CD14-positive monocyte (primary cell): ENCODE results near the gene C4orf54. TPM values are rescaled to one million over a fixed set of nuclear protein-coding genes. Genes with fewer than 3 reads are reported as not detected.

Experiments used
- DNase-seq, 3 donors: peaks; one replicate each; pipeline ENCODE4 v3.0.0-alpha.2; 2011 to 2022
- H2AFZ ChIP-seq: 2 replicates; pipeline ENCODE4 v1.6.0; 2012; ENCODE audit warnings: mild to moderate bottlenecking, low read depth, low read length, inconsistent platforms; ENCODE audit not compliant: insufficient read depth, poor library complexity, severe bottlenecking
- H3K27ac ChIP-seq, 2 donors: 1 replicate in 1 of 2; 2 replicates in 1 of 2; pipeline ENCODE4 v1.5.1; 2012 to 2013; ENCODE audit warnings: low read length in 2 of 2, control low read depth in 1 of 2, inconsistent platforms in 1 of 2, low read depth in 1 of 2, mild to moderate bottlenecking in 1 of 2
- H3K27me3 ChIP-seq, 2 donors: one replicate each; pipeline versions ENCODE4 v1.6.0 to v1.6.1; 2011 to 2013; ENCODE audit warnings: low read length in 2 of 2; ENCODE audit not compliant: control insufficient read depth in 2 of 2, insufficient read depth in 2 of 2
- H3K36me3 ChIP-seq, 2 donors: replicated peaks in 1 of 2; 1 replicate in 1 of 2; 2 replicates in 1 of 2; pipeline versions ENCODE4 v1.5.1 to v1.6.1; 2012 to 2013; ENCODE audit warnings: low read length in 2 of 2, control low read depth in 1 of 2, inconsistent platforms in 1 of 2, mild to moderate bottlenecking in 1 of 2; ENCODE audit not compliant: insufficient read depth in 2 of 2, control insufficient read depth in 1 of 2
- H3K4me1 ChIP-seq, 2 donors: 1 replicate in 1 of 2; 2 replicates in 1 of 2; pipeline versions ENCODE4 v1.5.1 to v1.6.1; 2012 to 2013; ENCODE audit warnings: low read length in 2 of 2, control low read depth in 1 of 2, inconsistent platforms in 1 of 2, mild to moderate bottlenecking in 1 of 2, moderate library complexity in 1 of 2; ENCODE audit not compliant: insufficient read depth in 2 of 2, control insufficient read depth in 1 of 2
- H3K4me2 ChIP-seq: replicated peaks from 2 replicates; pipeline ENCODE3; 2012; ENCODE audit warnings: low read length, moderate library complexity, mild to moderate bottlenecking; ENCODE audit not compliant: poor library complexity, severe bottlenecking; ENCODE audit errors: extremely low read depth
- H3K4me3 ChIP-seq, 3 experiments: fragments of 200-600 bp in 1 of 3; sonication (generic) in 1 of 3; replicated peaks in 1 of 3; 1 replicate in 2 of 3; 2 replicates in 1 of 3; pipeline ENCODE4 v1.5.1; 2011 to 2013; ENCODE audit warnings: low read length in 3 of 3, mild to moderate bottlenecking in 3 of 3, control low read depth in 2 of 3, low read depth in 2 of 3, inconsistent platforms in 1 of 3, moderate library complexity in 1 of 3
- H3K79me2 ChIP-seq: 2 replicates; pipeline ENCODE4 v1.6.0; 2012; ENCODE audit warnings: mild to moderate bottlenecking, control low read depth, inconsistent platforms, low read length, moderate library complexity; ENCODE audit not compliant: insufficient read depth
- H3K9ac ChIP-seq: 2 replicates; pipeline ENCODE4 v1.6.0; 2017; ENCODE audit warnings: low read length, mild to moderate bottlenecking; ENCODE audit not compliant: insufficient read depth, poor library complexity, severe bottlenecking
- H3K9me3 ChIP-seq, 2 donors: replicated peaks in 1 of 2; 1 replicate in 1 of 2; 2 replicates in 1 of 2; pipeline versions ENCODE4 v1.5.1 to v1.6.1; 2012 to 2013; ENCODE audit warnings: low read length in 2 of 2, control low read depth in 1 of 2; ENCODE audit not compliant: control insufficient read depth in 1 of 2, insufficient read depth in 1 of 2
- H4K20me1 ChIP-seq: 2 replicates; pipeline ENCODE4 v1.6.0; 2012; ENCODE audit warnings: mild to moderate bottlenecking, low read length, control low read depth, moderate library complexity; ENCODE audit not compliant: insufficient read depth
- H3K27ac Mint-ChIP-seq, 7 donors: one replicate each; pipeline ENCODE4 v1.8.0; 2020; ENCODE audit warnings: mild to moderate bottlenecking in 7 of 7, mixed read lengths in 7 of 7, moderate library complexity in 6 of 7, inconsistent platforms in 2 of 7
- H3K27me3 Mint-ChIP-seq, 3 donors: one replicate each; pipeline ENCODE4 v1.8.0; 2021 to 2022; ENCODE audit warnings: low read depth in 3 of 3, mild to moderate bottlenecking in 3 of 3, mixed read lengths in 3 of 3, moderate library complexity in 3 of 3, inconsistent platforms in 1 of 3
- H3K36me3 Mint-ChIP-seq, 2 donors: one replicate each; pipeline ENCODE4 v1.8.0; 2020; ENCODE audit warnings: mixed read lengths in 2 of 2, inconsistent platforms in 1 of 2, mild to moderate bottlenecking in 1 of 2
- H3K4me1 Mint-ChIP-seq: one replicate; pipeline ENCODE4 v1.8.0; 2020; ENCODE audit warnings: mild to moderate bottlenecking, mixed read lengths
- H3K4me3 Mint-ChIP-seq, 2 donors: one replicate each; pipeline ENCODE4 v1.8.0; 2020; ENCODE audit warnings: mild to moderate bottlenecking in 2 of 2, mixed read lengths in 2 of 2, moderate library complexity in 1 of 2
- H3K9me3 Mint-ChIP-seq, 7 donors: one replicate each; pipeline ENCODE4 v1.8.0; 2020 to 2022; ENCODE audit warnings: mixed read lengths in 7 of 7, mild to moderate bottlenecking in 6 of 7, moderate library complexity in 6 of 7, inconsistent platforms in 2 of 7
- WGBS: methylation state at CpG from one replicate; pipeline ENCODE4 v1.1.5; 2013; ENCODE audit warnings: missing lambda C conversion rate; ENCODE audit not compliant: insufficient coverage; 5-methylcytosine and 5-hydroxymethylcytosine counted together
- intact Hi-C, 2 donors: fragments of 100-400 bp; cut with micrococcal nuclease; formaldehyde crosslinking; loops; one replicate each; pipeline versions ENCODE4 v1.15.0 to v1.15.1; 2023
- polyA plus RNA-seq, 3 donors: library from polyadenylated mRNA; depleted of rRNA in 1 of 3; unstranded in 2 of 3; stranded (reverse) in 1 of 3; fragments of 300-500 nt in 2 of 3; fragments of >200 nt in 1 of 3; fragmentation: Illumina TruSeq in 2 of 3; gene quantifications; 1 replicate in 2 of 3; 2 replicates in 1 of 3; pipeline ENCODE4 v1.2.3, GENCODE V29; 2012 to 2021
- TF ChIP-seq, protein P1 (sequence below): fragments of 200-600 bp; IDR thresholded peaks from one replicate; pipeline ENCODE4 v1.8.0; 2022; ENCODE audit warnings: antibody characterized with exemption, mild to moderate bottlenecking

The C4orf54 gene
- polyA plus RNA-seq, 3 donors: not detected

- Histone ChIP-seq H3K4me3 (no peak overlapping the region), H3K36me3 (no peaks in the 10 kb centered on the region), H3K27ac (no peak overlapping the region), H2AFZ (no peak overlapping the region), H3K79me2 (no peaks in the 10 kb centered on the region), H3K9me3 (no peaks in the 10 kb centered on the region), H3K9ac (no peak overlapping the region), H3K4me2 (no peak overlapping the region), H4K20me1 (no peaks in the 10 kb centered on the region), H3K4me1 (no peaks in the 10 kb centered on the region), H3K27me3 (no peaks in the 10 kb centered on the region)
- Mint-ChIP-seq H3K9me3 (peaks cover 0 to 7% (median 3%) of the 10 kb centered on the region in 7 donors), H3K4me1 (no peaks in the 10 kb centered on the region), H3K36me3 (no peaks in the 10 kb centered on the region), H3K27ac (no peak overlapping the region), H3K27me3 (no peaks in the 10 kb centered on the region), H3K4me3 (no peak overlapping the region)
- WGBS: 81% methylated on average over 3 of the region's 4 CpGs
- TF ChIP-seq, protein P1, sequence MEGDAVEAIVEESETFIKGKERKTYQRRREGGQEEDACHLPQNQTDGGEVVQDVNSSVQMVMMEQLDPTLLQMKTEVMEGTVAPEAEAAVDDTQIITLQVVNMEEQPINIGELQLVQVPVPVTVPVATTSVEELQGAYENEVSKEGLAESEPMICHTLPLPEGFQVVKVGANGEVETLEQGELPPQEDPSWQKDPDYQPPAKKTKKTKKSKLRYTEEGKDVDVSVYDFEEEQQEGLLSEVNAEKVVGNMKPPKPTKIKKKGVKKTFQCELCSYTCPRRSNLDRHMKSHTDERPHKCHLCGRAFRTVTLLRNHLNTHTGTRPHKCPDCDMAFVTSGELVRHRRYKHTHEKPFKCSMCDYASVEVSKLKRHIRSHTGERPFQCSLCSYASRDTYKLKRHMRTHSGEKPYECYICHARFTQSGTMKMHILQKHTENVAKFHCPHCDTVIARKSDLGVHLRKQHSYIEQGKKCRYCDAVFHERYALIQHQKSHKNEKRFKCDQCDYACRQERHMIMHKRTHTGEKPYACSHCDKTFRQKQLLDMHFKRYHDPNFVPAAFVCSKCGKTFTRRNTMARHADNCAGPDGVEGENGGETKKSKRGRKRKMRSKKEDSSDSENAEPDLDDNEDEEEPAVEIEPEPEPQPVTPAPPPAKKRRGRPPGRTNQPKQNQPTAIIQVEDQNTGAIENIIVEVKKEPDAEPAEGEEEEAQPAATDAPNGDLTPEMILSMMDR: no peak
- no peak for DNase-seq
- intact Hi-C loops: no loop called here
Measured at GRCh38 chr4:99679204-99679603, 21.6 kb upstream of the C4orf54 start.

- Histone ChIP-seq H3K9me3 (peaks cover 0 to 4% of the 10 kb centered on the region in 2 donors), H4K20me1 (no peaks in the 10 kb centered on the region), H3K9ac (no peak overlapping the region), H3K36me3 (no peaks in the 10 kb centered on the region), H3K27ac (no peak overlapping the region), H3K79me2 (no peaks in the 10 kb centered on the region), H3K4me2 (no peak overlapping the region), H3K4me3 (no peak overlapping the region), H2AFZ (no peak overlapping the region), H3K4me1 (no peaks in the 10 kb centered on the region), H3K27me3 (no peaks in the 10 kb centered on the region)
- Mint-ChIP-seq H3K4me1 (no peaks in the 10 kb centered on the region), H3K27ac (no peak overlapping the region), H3K4me3 (no peak overlapping the region), H3K27me3 (no peaks in the 10 kb centered on the region), H3K36me3 (no peaks in the 10 kb centered on the region), H3K9me3 (peaks cover 2 to 17% (median 13%) of the 10 kb centered on the region in 7 donors)
- TF ChIP-seq, protein P1: no peak
- intact Hi-C loops: no loop called here
- WGBS: 94% methylated on average over 1 of the region's 1 CpG
- no peak for DNase-seq
Measured at GRCh38 chr4:99677161-99677560, 19.5 kb upstream of the C4orf54 start.
